ENCODE results near the gene NOVA2. TPM values are rescaled to one million over a fixed set of nuclear protein-coding genes. Genes with fewer than 3 reads are reported as not detected.

NOVA2 gene
- polyA plus RNA-seq, 12 donors: 2.8 to 4.8 (median 3.7) TPM; not detected in 1

- no peak for DNase-seq
Measured at GRCh38 chr19:45968626-45969025, 5.0 kb downstream of the NOVA2 start.

DNA sequence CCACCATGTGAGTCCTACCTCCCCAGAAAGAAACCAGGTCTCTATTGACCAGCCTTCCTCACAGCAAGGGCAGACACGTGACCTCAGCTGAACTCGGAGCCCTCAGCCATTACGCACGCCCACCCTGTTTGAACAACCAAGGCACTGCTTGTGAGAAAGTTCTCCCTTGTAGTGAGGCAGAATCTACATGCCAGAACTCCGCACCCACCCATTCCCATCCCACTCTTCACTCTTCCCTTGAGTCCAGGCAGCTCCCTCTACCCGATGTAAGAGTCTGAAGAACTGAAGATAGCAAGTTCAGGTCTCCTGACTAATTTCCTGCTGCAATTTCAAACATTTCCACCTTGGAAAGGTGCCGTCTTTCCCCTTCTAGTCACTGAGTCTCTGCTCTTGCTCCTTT, 6.4 kb downstream of the NOVA2 start:
- no peak for DNase-seq

- no peak for DNase-seq
Measured at GRCh38 chr19:45962021-45962420, 11.6 kb downstream of the NOVA2 start.

DNA sequence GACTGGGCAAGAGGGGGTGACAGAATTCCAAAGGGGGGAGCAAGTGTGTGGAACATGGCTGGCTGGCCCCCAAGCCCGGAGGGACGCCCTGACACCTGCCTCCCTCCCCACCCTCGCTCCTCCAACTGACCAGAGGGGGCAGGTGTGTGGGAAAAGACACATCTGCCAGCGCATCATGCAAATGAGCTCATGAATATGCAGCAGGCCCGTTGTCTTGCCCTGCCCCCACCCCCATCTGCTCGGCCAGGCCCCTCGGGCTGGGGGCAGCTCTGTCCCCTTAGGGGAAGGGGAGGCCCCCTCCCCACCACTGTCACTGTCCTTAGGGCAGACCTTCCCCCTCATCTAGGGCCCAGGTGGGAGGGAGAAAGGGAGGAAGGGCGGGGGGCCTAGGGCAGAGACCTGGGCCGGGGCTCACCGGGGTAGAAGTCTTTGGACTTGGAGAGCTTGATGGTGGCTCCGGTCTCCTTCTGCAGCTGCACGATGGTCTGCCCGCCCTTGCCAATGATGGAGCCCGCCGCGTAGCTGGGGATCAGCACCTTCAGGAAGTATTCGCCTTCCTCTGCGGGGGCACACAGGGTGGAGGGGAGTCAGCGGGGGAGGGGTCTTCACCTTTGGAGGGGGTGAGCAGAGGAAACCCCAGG, 12.9 kb downstream of the NOVA2 start:
- DNase-seq: no peak

DNA sequence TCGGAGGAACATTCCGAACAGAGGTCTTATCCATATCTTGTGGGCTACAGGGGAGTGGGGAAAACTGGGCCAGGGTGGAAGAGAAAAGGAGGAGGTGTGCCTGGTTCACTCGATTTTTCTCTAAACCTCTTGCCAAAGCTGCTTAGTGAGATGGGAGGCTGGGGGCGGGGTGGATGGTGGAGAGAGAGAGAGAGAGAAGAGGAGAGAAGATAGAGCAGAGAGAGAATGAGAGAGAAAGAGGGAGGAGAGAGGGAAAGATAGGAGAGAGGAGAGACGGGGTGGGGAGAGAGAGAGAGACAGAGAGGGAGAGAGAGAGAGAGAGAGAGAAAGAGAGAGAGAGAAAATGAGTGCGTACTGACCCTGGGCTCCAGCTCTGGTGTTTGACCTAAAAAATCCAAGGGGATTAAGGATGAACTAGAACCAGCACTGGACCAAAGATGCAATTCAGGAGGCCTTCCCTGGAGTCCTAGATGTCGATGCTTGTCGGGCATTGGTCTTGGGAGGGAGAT, 14.1 kb downstream of the NOVA2 start:
- DNase-seq: no peak

DNA sequence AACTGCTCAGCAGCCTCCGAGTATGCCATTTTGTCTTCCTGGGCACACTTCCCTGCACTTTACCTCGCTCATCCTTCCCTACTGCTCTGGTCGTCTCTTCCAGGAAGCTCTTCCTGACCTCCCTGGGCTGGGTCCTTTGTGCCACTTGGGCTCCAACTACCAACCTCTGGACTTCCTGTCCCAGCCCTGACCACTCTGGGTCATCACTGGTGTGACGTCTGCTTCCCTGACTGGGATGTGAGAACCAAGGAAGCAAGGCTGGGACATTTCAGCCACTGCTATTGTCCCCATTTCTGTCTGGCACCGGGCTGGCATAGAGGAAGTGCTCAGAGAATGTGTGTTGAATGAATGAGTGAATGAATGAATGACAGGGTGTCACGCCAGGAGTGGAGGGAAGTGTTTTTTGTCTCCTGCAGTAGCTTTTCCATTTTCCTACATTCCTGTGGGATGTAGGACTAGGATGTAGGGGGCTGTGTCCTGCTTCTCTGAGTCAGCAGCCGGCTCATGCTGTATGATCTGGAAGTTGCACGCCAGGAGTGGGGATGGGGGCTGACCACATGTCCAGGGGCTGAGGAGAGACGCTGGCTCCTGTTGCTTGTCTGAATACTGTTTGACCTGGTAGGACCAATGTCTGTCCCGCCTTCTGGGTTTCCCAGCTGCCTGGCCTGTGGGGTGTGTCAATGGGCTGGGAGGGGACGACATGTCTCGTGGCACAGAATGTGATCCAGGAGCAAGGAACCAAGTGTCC, 14.7 kb downstream of the NOVA2 start:
- no peak for DNase-seq

DNA sequence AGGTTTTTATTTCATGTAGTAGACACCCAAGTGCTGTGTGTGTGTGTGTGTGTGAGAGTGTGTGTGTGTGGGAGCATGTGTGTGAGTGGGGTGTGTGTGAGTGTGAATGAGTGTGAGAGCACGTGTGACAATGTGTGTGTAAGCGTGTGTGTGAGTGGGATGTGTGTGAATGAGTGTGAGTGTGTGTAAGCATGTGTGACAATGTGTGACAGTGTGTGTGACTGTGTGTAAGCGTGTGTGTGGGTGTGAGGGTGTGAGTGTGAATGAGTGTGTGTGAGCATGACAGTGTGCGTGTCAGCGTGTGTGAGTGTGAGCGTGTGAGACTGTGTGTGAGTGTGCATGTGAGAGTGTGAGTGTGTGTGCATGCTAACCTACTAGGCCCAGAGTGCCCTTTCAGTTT, 15.3 kb downstream of the NOVA2 start:
- no peak for DNase-seq

DNA sequence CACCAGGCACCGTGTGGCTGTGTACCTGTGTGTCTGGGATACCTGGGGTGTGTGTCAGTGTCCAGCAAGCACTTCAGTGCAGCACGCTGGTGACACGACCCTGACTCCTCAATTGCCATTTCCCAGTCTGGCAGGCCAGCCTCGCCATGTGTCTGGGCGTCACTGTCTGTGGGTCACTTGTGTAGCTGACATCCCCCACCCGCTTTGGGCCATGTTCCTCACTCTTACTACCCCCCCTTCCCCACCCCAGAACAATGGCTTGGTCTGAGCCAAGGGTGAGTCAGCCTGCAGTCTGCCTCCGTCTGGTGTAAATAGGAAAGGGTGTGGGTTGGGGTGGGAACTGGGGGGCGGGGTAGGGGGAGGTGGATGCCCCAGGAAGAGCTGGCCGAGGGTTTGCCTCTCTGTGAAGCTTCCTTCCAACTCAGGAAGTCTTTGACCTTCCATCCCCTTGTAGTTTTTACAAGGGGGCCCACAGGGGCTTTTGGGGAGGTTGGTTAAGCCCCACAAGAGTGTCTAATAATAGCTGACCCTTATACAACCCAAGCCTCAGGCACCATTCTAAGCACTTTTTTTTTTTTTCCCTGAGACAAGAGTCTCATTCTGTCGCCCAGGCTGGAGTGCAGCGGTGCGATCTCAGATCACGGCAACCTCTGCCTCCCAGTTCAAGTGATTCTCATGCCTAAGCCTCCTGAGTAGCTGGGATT, 17.6 kb downstream of the NOVA2 start:
- DNase-seq: peak; percentile 18

DNA sequence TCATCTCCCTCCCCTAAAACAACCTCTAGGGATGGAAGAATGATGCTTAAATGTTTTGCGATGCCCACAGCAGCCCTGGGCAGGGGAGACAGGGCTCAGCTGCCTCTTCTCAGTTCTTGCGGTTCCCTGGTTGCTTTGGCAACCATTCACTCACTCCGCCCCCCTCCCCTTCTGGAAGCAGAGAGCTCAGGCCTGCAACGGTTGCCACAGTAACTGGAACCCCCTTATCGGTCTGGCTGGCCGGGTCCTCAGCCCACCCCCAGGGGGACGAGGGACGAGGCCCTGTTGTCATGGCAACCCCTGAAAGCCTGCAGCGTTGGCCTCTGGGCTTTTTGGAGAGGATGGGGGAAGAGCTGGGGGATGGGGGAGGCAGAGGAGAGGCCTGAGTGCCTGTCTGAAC, 19.5 kb downstream of the NOVA2 start:
- DNase-seq: no peak

DNA sequence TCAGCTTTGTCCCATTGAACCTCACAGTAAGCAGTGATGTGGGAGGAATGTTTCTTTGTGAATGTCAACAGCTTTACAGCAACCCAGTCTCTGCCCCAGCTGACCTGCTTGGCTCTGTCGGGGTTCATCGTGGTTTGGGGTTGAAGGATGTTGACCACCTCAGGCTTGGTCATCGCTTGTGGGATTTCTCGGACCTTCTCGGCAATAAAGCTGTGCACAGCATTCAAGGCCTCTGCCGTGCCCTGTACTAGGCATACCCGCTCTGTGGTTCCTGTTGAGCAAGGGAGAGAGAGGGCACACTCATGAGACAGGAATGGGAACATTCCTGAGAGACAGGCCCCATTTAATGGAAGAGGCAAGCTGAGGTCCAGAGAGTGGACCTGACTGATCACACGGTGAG, 20.0 kb downstream of the NOVA2 start:
- DNase-seq: no peak

GRCh38 chr19:45952686-45953505, 20.8 kb downstream of the NOVA2 start:
- peak; percentile 75 for DNase-seq

DNA sequence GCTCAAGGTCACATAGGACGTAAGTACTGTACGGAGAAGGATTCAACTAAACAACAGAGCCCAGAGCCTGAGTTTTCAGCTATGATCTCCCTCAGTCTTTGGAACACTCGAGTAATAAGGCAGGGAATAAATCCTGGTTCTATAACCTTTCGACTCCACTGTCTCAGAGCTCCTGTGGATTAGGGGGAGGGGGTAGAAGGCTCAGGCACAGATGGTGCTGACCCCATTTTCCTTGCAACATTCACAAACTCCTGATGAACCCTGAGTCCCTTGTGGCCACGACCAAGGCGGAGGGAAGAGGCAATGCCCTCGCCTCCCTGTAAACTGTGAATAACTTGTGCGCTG, 21.4 kb downstream of the NOVA2 start:
- DNase-seq: no peak

- no peak for DNase-seq
Measured at GRCh38 chr19:45947926-45948325, 25.7 kb downstream of the NOVA2 start.

GRCh38 chr19:45940515-45940805, 33.2 kb downstream of the NOVA2 start:
- DNase-seq: no peak

- no peak for DNase-seq
Measured at GRCh38 chr19:45939792-45940514, 33.7 kb downstream of the NOVA2 start.

- DNase-seq: no peak
Measured at GRCh38 chr19:45938733-45939319, 34.8 kb downstream of the NOVA2 start.

DNA sequence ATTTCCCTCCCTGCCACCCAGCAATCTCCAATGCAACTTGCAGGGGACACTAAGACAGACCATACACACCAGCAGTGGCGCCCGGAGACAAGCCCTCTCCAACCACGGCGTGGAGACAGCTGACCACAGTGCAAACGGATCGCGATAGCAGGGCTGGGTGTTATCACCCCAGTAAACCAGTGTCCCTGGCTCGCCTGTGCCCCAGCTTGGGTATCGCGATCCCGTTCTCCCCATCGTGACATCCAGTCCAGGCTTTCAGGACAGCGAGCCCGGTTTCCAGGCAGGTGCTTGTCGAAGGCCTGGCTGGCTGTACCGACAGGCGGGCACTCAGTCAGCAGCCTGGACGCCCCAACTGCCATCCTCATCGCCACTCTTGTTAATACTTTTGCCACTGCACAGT, 38.4 kb downstream of the NOVA2 start:
- no peak for DNase-seq

GRCh38 chr19:45934551-45935230, 39.0 kb downstream of the NOVA2 start:
- DNase-seq: no peak

- DNase-seq: no peak
Measured at GRCh38 chr19:45933759-45934158, 39.9 kb downstream of the NOVA2 start.

GRCh38 chr19:45931055-45931454, 42.6 kb downstream of the NOVA2 start:
- DNase-seq: no peak

GRCh38 chr19:45929247-45929646, 44.4 kb downstream of the NOVA2 start:
- no peak for DNase-seq

Data from muscle of arm (tissue), 12 donors.